SK-N-SH treated with all-trans-retinoic acid at 6 μM for 48 hours (cell line): ENCODE results near the gene YEATS4.

Experiments
- BACH2 ChIP-seq: fragments of 250-450 bp; sonication (Bioruptor Pico); IDR thresholded peaks from 2 replicates; pipeline ENCODE4 v1.9.0; 2021; ENCODE audit warnings: mild to moderate bottlenecking, borderline replicate concordance
- ISL1 ChIP-seq: fragments of 250-450 bp; sonication (Bioruptor Pico); IDR thresholded peaks from 2 replicates; pipeline ENCODE4 v2.1.2; 2022; ENCODE audit warnings: mild to moderate bottlenecking, moderate library complexity
- SNAI2 ChIP-seq: fragments of 250-450 bp; sonication (Bioruptor Pico); IDR thresholded peaks from 2 replicates; pipeline ENCODE4 v1.5.0; 2020; ENCODE audit warnings: mild to moderate bottlenecking, moderate library complexity

- no peak for TF ChIP-seq ISL1
- no peak for TF ChIP-seq BACH2 (CRISPR knock-in tag)
- no peak for TF ChIP-seq SNAI2
These were observed 32.8 kb downstream of the YEATS4 start for GRCh38 chr12:69392179-69392928.
